IMR-90 (cell line): ENCODE measurements around the gene SRD5A1. TPM values are rescaled to one million over a fixed set of nuclear protein-coding genes. Genes with fewer than 3 reads are reported as not detected.

Experiments
- ATAC-seq: fragments of 200-7000 bp; cut with Tn5 transposase; 2 replicates; pipeline ENCODE4 v1.9.1; 2020; ENCODE audit warnings: low read depth, mild to moderate bottlenecking, moderate library complexity
- BruUV-seq: library from RNA; stranded (reverse); fragments of 400-500 nt; replicated peaks from 2 replicates; lab custom pipeline; 2021; lab: Mats Ljungman, UMichigan
- CTCF ChIA-PET: fragments of 300-600 bp; formaldehyde crosslinking; extraction: SDS; loops from one replicate; lab custom pipeline; 2021; ENCODE audit warnings: antibody characterized with exemption; lab: Yijun Ruan, JAX
- POLR2A ChIA-PET: fragments of 300-600 bp; sonication (Branson Sonifier 250); formaldehyde crosslinking; loops from one replicate; lab custom pipeline; 2022; ENCODE audit warnings: antibody characterized with exemption; ENCODE audit not compliant: unreplicated experiment; lab: Charles Lee
- DNase-seq: peaks from one replicate; pipeline ENCODE4 v3.0.0; 2013
- H2AFZ ChIP-seq: replicated peaks from 2 replicates; pipeline ENCODE3; 2013; ENCODE audit warnings: low read length, mild to moderate bottlenecking; ENCODE audit not compliant: poor library complexity
- H2AK5ac ChIP-seq: 2 replicates; pipeline ENCODE4 v1.6.1; 2013; ENCODE audit warnings: low read depth, low read length, inconsistent platforms
- H2AK9ac ChIP-seq: replicated peaks from 2 replicates; pipeline ENCODE3; 2013; ENCODE audit warnings: mild to moderate bottlenecking, low read depth, low read length, moderate library complexity; ENCODE audit not compliant: poor library complexity
- H2BK120ac ChIP-seq: 2 replicates; pipeline ENCODE4 v1.6.1; 2013; ENCODE audit warnings: low read depth, low read length, inconsistent platforms
- H2BK15ac ChIP-seq: 3 replicates; pipeline ENCODE4 v1.6.1; 2013; ENCODE audit warnings: low read depth, low read length, inconsistent platforms
- H2BK20ac ChIP-seq: 2 replicates; pipeline ENCODE4 v1.6.1; 2013; ENCODE audit warnings: low read depth, mild to moderate bottlenecking, inconsistent platforms, low read length, moderate library complexity
- H2BK5ac ChIP-seq: 2 replicates; pipeline ENCODE4 v1.6.1; 2013; ENCODE audit warnings: mild to moderate bottlenecking, low read depth, low read length, inconsistent platforms; ENCODE audit not compliant: poor library complexity, severe bottlenecking
- H3K14ac ChIP-seq: replicated peaks from 2 replicates; pipeline ENCODE4 v1.6.1; 2013; ENCODE audit warnings: low read depth, low read length, inconsistent platforms
- H3K18ac ChIP-seq: 2 replicates; pipeline ENCODE4 v1.6.1; 2013; ENCODE audit warnings: low read depth, low read length, control low read depth
- H3K23ac ChIP-seq: 2 replicates; pipeline ENCODE4 v1.6.1; 2013; ENCODE audit warnings: low read depth, low read length, inconsistent platforms
- H3K27ac ChIP-seq: 2 replicates; pipeline ENCODE4 v1.5.1; 2013; ENCODE audit warnings: mild to moderate bottlenecking, control low read depth, low read length; ENCODE audit not compliant: insufficient read depth
- H3K27me3 ChIP-seq: 2 replicates; pipeline ENCODE4 v1.6.1; 2013; ENCODE audit warnings: low read length; ENCODE audit not compliant: control insufficient read depth, insufficient read depth
- H3K36me3 ChIP-seq: 2 replicates; pipeline ENCODE4 v1.6.1; 2013; ENCODE audit warnings: low read length, mixed read lengths; ENCODE audit not compliant: control insufficient read depth, insufficient read depth
- H3K4ac ChIP-seq: 2 replicates; pipeline ENCODE4 v1.6.1; 2013; ENCODE audit warnings: low read depth, low read length, inconsistent platforms
- H3K4me1 ChIP-seq: 2 replicates; pipeline ENCODE4 v1.6.1; 2013; ENCODE audit warnings: low read length, mixed read lengths; ENCODE audit not compliant: control insufficient read depth, insufficient read depth
- H3K4me2 ChIP-seq: 2 replicates; pipeline ENCODE4 v1.6.1; 2013; ENCODE audit warnings: low read depth, mild to moderate bottlenecking, control low read depth, low read length, moderate library complexity
- H3K4me3 ChIP-seq: 2 replicates; pipeline ENCODE4 v1.5.1; 2013; ENCODE audit warnings: low read depth, mild to moderate bottlenecking, control low read depth, low read length, moderate library complexity; ENCODE audit not compliant: insufficient read depth
- H3K56ac ChIP-seq: 2 replicates; pipeline ENCODE4 v1.6.1; 2013; ENCODE audit warnings: low read length, inconsistent platforms; ENCODE audit not compliant: insufficient read depth; ENCODE audit errors: extremely low read depth
- H3K79me1 ChIP-seq, 2 experiments: 2 replicates each; pipeline ENCODE4 v1.6.1; 2013; ENCODE audit warnings: low read length in 2 of 2, inconsistent platforms in 1 of 2, low read depth in 1 of 2
- H3K9ac ChIP-seq: 2 replicates; pipeline ENCODE4 v1.6.1; 2013; ENCODE audit warnings: low read depth, low read length, control low read depth
- H3K9me1 ChIP-seq: 2 replicates; pipeline ENCODE4 v1.6.1; 2013; ENCODE audit warnings: low read length, inconsistent platforms; ENCODE audit not compliant: insufficient read depth
- H3K9me3 ChIP-seq: 2 replicates; pipeline ENCODE4 v1.6.1; 2013; ENCODE audit warnings: low read length; ENCODE audit not compliant: control insufficient read depth, insufficient read depth
- H4K20me1 ChIP-seq: 2 replicates; pipeline ENCODE4 v1.6.1; 2013; ENCODE audit warnings: low read length, inconsistent platforms; ENCODE audit not compliant: insufficient read depth
- H4K5ac ChIP-seq: 2 replicates; pipeline ENCODE4 v1.6.1; 2013; ENCODE audit warnings: mild to moderate bottlenecking, low read depth, low read length, control low read depth
- H4K8ac ChIP-seq, 2 experiments: 2 replicates each; pipeline ENCODE4 v1.6.1; 2013; ENCODE audit warnings: low read depth in 2 of 2, low read length in 2 of 2, control low read depth in 1 of 2, inconsistent platforms in 1 of 2
- H4K91ac ChIP-seq: 2 replicates; pipeline ENCODE4 v1.6.1; 2013; ENCODE audit warnings: low read depth, low read length, inconsistent platforms; ENCODE audit not compliant: insufficient read depth
- CEBPB ChIP-seq: IDR thresholded peaks from 2 replicates; pipeline ENCODE4 v1.6.1; 2012; ENCODE audit warnings: low read depth, low read length, improper control_type of control experiment
- CTCF ChIP-seq: conservative IDR thresholded peaks from 2 replicates; pipeline ENCODE4 v1.5.1; 2012; ENCODE audit warnings: mild to moderate bottlenecking, low read depth, low read length, improper control_type of control experiment
- ELK1 ChIP-seq: fragments of 150-350 bp; IDR thresholded peaks from 2 replicates; pipeline ENCODE4 v1.6.1; 2016; ENCODE audit warnings: low read depth, mild to moderate bottlenecking, low read length, moderate library complexity, borderline replicate concordance
- FOS ChIP-seq: fragments of 150-350 bp; IDR thresholded peaks from 2 replicates; pipeline ENCODE4 v1.6.1; 2016; ENCODE audit warnings: low read depth, low read length
- SMC3 ChIP-seq: fragments of 150-350 bp; IDR thresholded peaks from 2 replicates; pipeline ENCODE4 v1.6.1; 2016; ENCODE audit warnings: low read depth, mild to moderate bottlenecking, antibody characterized with exemption, low read length, moderate library complexity
- USF2 ChIP-seq: fragments of 150-350 bp; IDR thresholded peaks from 2 replicates; pipeline ENCODE4 v1.6.1; 2017; ENCODE audit warnings: mild to moderate bottlenecking, antibody characterized with exemption, low read length, low read depth
- WGBS, 2 experiments: methylation state at CpG; one replicate each; pipeline versions ENCODE4 v1.1.5 to v1.1.7; 2013; ENCODE audit warnings: missing lambda C conversion rate in 2 of 2; ENCODE audit not compliant: insufficient read length in 1 of 2; ENCODE audit errors: extremely low coverage in 2 of 2; 5-methylcytosine and 5-hydroxymethylcytosine counted together
- dilution Hi-C: fragments of 300-500 bp; cut with HindIII; formaldehyde crosslinking; loops from one replicate; pipeline ENCODE4 v1.14.3; 2018; ENCODE audit warnings: low sequenced_read_pairs; ENCODE audit not compliant: unreplicated experiment
- in situ Hi-C: fragments of 300-500 bp; cut with MboI; formaldehyde crosslinking; loops from 3 replicates; pipeline ENCODE4 v1.14.3; 2019; ENCODE audit warnings: low sequenced_read_pairs, inconsistent platforms, mixed read lengths
- intact Hi-C: fragments of 100-400 bp; cut with micrococcal nuclease; formaldehyde crosslinking; loops from 2 replicates; pipeline ENCODE4 v1.10.0; 2022
- polyA plus RNA-seq, 3 experiments: library from polyadenylated mRNA; depleted of rRNA; stranded (reverse); fragments of >200 nt; gene quantifications; 2 replicates each; pipeline ENCODE4 v1.2.3, GENCODE V29; 2012; ENCODE audit warnings: low replicate concordance in 1 of 3
- total RNA-seq: library from RNA; depleted of rRNA; stranded (reverse); fragments of >200 nt; gene quantifications from 2 replicates; pipeline ENCODE4 v1.2.3, GENCODE V29; 2012

Gene SRD5A1
- total and polyA plus RNA-seq, 2 of the 4 experiments (the other 2 are of a cell fraction): 6.3 to 18.2 TPM

- no peak overlapping the region for H2BK20ac ChIP-seq
- in situ Hi-C loops: no loop called here
- no peak overlapping the region for H2BK120ac ChIP-seq
- no peaks in the 10 kb centered on the region; the same call in 1 of the 2 replicates for H3K4me1 ChIP-seq
- TF ChIP-seq SMC3 (no peak), CTCF (no peak), USF2 (no peak), CEBPB (no peak), FOS (no peak), ELK1 (no peak)
- no peak overlapping the region for H3K56ac ChIP-seq
- H2AFZ ChIP-seq: no peak overlapping the region
- intact Hi-C loops: no loop called here
- no peak overlapping the region for H3K4me3 ChIP-seq
- no peak overlapping the region for H4K8ac ChIP-seq
- no peak for DNase-seq
- H2BK5ac ChIP-seq: no peak overlapping the region
- peaks cover 5% of the 10 kb centered on the region; the same call in 1 of the 2 replicates for H3K36me3 ChIP-seq
- no peak overlapping the region for H3K4me2 ChIP-seq
- H3K18ac ChIP-seq: no peak overlapping the region
- no peaks in the 10 kb centered on the region for H3K9me1 ChIP-seq
- 90% methylated on average over 2 of the region's 3 CpGs; no CpG with 5 or more reads in 1 of the 2 experiments for WGBS, 2 experiments
- no peaks in the 10 kb centered on the region for H3K79me1 ChIP-seq
- no peak overlapping the region for H3K9ac ChIP-seq
- no peak overlapping the region for H4K91ac ChIP-seq
- no peak overlapping the region for H2BK15ac ChIP-seq
- BruUV-seq: no TSS peak
- H3K23ac ChIP-seq: no peak overlapping the region
- ChIA-PET CTCF (no interaction called here), POLR2A (no interaction called here)
- dilution Hi-C loops: no loop called here
- H3K14ac ChIP-seq: no peak overlapping the region
- H3K27me3 ChIP-seq: no peaks in the 10 kb centered on the region
- no peak overlapping the region for H4K5ac ChIP-seq
- no peak overlapping the region for H2AK5ac ChIP-seq
- no peak overlapping the region for H3K4ac ChIP-seq
- no peak overlapping the region for H2AK9ac ChIP-seq
- H3K27ac ChIP-seq: no peak overlapping the region
- no peaks in the 10 kb centered on the region for H3K9me3 ChIP-seq
- ATAC-seq: no peak
- no peaks in the 10 kb centered on the region for H4K20me1 ChIP-seq
These were observed 41.2 kb downstream of the SRD5A1 start for GRCh38 chr5:6674421-6674820.
